OCI-LY7 (cell line): ENCODE data around the gene TMTC2. TPM values are rescaled to one million over a fixed set of nuclear protein-coding genes. Genes with fewer than 3 reads are reported as not detected.

Experiments used
- BruUV-seq: library from RNA; stranded (reverse); fragments of 400-500 nt; replicated peaks from 2 replicates; lab custom pipeline; 2021; lab: Mats Ljungman, UMichigan
- CTCF ChIA-PET: fragments of 300-600 bp; sonication (Branson Sonifier 250); formaldehyde crosslinking; loops from one replicate; lab custom pipeline; 2022; ENCODE audit warnings: antibody characterized with exemption; ENCODE audit not compliant: unreplicated experiment; lab: Charles Lee
- POLR2A ChIA-PET: fragments of 300-600 bp; sonication (Branson Sonifier 250); formaldehyde crosslinking; loops from one replicate; lab custom pipeline; 2022; ENCODE audit warnings: antibody characterized with exemption; lab: Charles Lee
- DNase-seq: peaks from one replicate; pipeline ENCODE4 v3.0.0-alpha.2; 2015; ENCODE audit warnings: low spot score
- H2AFZ ChIP-seq: fragments of 200-600 bp; sonication (generic), shearing (Covaris generic); 2 replicates; pipeline ENCODE4 v1.6.1; 2014; ENCODE audit warnings: mild to moderate bottlenecking, antibody characterized with exemption, low read length, moderate library complexity
- H3K27ac ChIP-seq: fragments of 200-600 bp; sonication (generic); 2 replicates; pipeline ENCODE4 v1.5.1; 2014; ENCODE audit warnings: mixed run types, low read depth, mild to moderate bottlenecking, moderate library complexity, low read length, inconsistent platforms; ENCODE audit not compliant: poor library complexity, severe bottlenecking
- H3K36me3 ChIP-seq: fragments of 200-600 bp; sonication (generic); 2 replicates; pipeline ENCODE4 v1.6.1; 2014; ENCODE audit warnings: mild to moderate bottlenecking, antibody characterized with exemption, low read length, moderate library complexity, mixed read lengths; ENCODE audit not compliant: insufficient read depth
- H3K4me1 ChIP-seq: fragments of 200-600 bp; sonication (generic); 2 replicates; pipeline ENCODE4 v1.5.1; 2014; ENCODE audit warnings: mild to moderate bottlenecking, low read length; ENCODE audit not compliant: insufficient read depth, poor library complexity, severe bottlenecking
- H3K4me2 ChIP-seq: fragments of 200-600 bp; sonication (generic); 2 replicates; pipeline ENCODE4 v1.6.1; 2014; ENCODE audit warnings: mild to moderate bottlenecking, low read length
- H3K4me3 ChIP-seq: fragments of 200-600 bp; sonication (generic); 2 replicates; pipeline ENCODE4 v1.5.1; 2014; ENCODE audit warnings: mild to moderate bottlenecking, low read depth, low read length; ENCODE audit not compliant: poor library complexity, severe bottlenecking
- H3K79me2 ChIP-seq: fragments of 200-600 bp; sonication (generic); 2 replicates; pipeline ENCODE4 v1.6.1; 2016; ENCODE audit warnings: low read depth, mild to moderate bottlenecking, low read length, moderate library complexity, mixed read lengths; ENCODE audit not compliant: insufficient read depth
- H3K9me2 ChIP-seq: fragments of 200-600 bp; sonication (generic); 2 replicates; pipeline ENCODE4 v1.6.1; 2016; ENCODE audit warnings: mild to moderate bottlenecking, low read length, mixed read lengths; ENCODE audit not compliant: insufficient read depth
- H3K9me3 ChIP-seq: fragments of 200-600 bp; sonication (generic); 2 replicates; pipeline ENCODE4 v1.6.1; 2014; ENCODE audit warnings: mild to moderate bottlenecking, mixed run types, low read length, mixed read lengths
- H4K20me1 ChIP-seq: fragments of 200-600 bp; sonication (generic); 2 replicates; pipeline ENCODE4 v1.6.1; 2014; ENCODE audit warnings: mild to moderate bottlenecking, antibody characterized with exemption, low read length, moderate library complexity, mixed read lengths; ENCODE audit not compliant: insufficient read depth
- CTCF ChIP-seq: fragments of 200-600 bp; sonication (generic); conservative IDR thresholded peaks from 2 replicates; pipeline ENCODE4 v1.5.1; 2014; ENCODE audit warnings: mild to moderate bottlenecking, antibody characterized with exemption, low read length, moderate library complexity, mixed read lengths
- EZH2phosphoT487 ChIP-seq: fragments of 200-600 bp; sonication (generic); IDR thresholded peaks from 2 replicates; pipeline ENCODE4 v1.6.1; 2018; ENCODE audit warnings: low read depth, borderline replicate concordance, mild to moderate bottlenecking, mixed run types, antibody characterized with exemption, low read length, moderate library complexity, mixed read lengths
- intact Hi-C: fragments of 100-400 bp; cut with micrococcal nuclease; formaldehyde crosslinking; loops from one replicate; pipeline ENCODE4 v1.10.0; 2022; ENCODE audit not compliant: unreplicated experiment
- total RNA-seq, 2 experiments: library from RNA; depleted of rRNA in 1 of 2; stranded (reverse); fragments of >200 nt in 1 of 2; shearing (Covaris generic) in 1 of 2; gene quantifications; 2 replicates each; pipeline ENCODE4 v1.2.3, GENCODE V29; 2014 to 2022

TMTC2 gene
- total RNA-seq, 2 experiments from 2014 or later: 5.6 to 8.1 TPM

- no peaks in the 10 kb centered on the region for H3K36me3 ChIP-seq
- no peak for DNase-seq
- no peak overlapping the region for H3K4me2 ChIP-seq
- H3K9me3 ChIP-seq: no peaks in the 10 kb centered on the region
- H2AFZ ChIP-seq: no peak overlapping the region
- H3K79me2 ChIP-seq: no peaks in the 10 kb centered on the region
- H3K27ac ChIP-seq: no peak overlapping the region
- intact Hi-C loops: no loop called here
- H3K4me1 ChIP-seq: no peaks in the 10 kb centered on the region
- H3K9me2 ChIP-seq: no peaks in the 10 kb centered on the region
- H3K4me3 ChIP-seq: no peak overlapping the region
- no peak for TF ChIP-seq EZH2phosphoT487
- TF ChIP-seq CTCF: no peak
- ChIA-PET CTCF (no interaction called here), POLR2A (interaction anchor here (0.6 kb wide), 2 partner anchors 11 to 1881 kb away, joined by 3 read pairs; no protein-coding TSS in a partner anchor)
- H4K20me1 ChIP-seq: no peaks in the 10 kb centered on the region
- BruUV-seq: no TSS peak
Observed at GRCh38 chr12:82931349-82932116, 244.8 kb downstream of the TMTC2 start.

GRCh38 chr12:82937151-82937550, 250.4 kb downstream of the TMTC2 start:
- ChIA-PET POLR2A (interaction anchor here (0.6 kb wide), 1 partner anchor 172 kb away, joined by 3 read pairs; no protein-coding TSS in a partner anchor), CTCF (no interaction called here)
- Histone ChIP-seq H3K36me3 (no peaks in the 10 kb centered on the region), H3K9me3 (no peaks in the 10 kb centered on the region), H4K20me1 (no peaks in the 10 kb centered on the region), H2AFZ (no peak overlapping the region), H3K79me2 (no peaks in the 10 kb centered on the region), H3K4me3 (no peak overlapping the region), H3K27ac (no peak overlapping the region), H3K4me1 (no peaks in the 10 kb centered on the region), H3K9me2 (no peaks in the 10 kb centered on the region), H3K4me2 (no peak overlapping the region)
- no peak for DNase-seq
- TF ChIP-seq CTCF (no peak), EZH2phosphoT487 (no peak)
- BruUV-seq: no TSS peak
- intact Hi-C loops: no loop called here

GRCh38 chr12:82942521-82942920, 255.8 kb downstream of the TMTC2 start:
- DNase-seq: no peak
- Histone ChIP-seq H3K27ac (no peak overlapping the region), H3K4me3 (no peak overlapping the region), H3K4me1 (no peaks in the 10 kb centered on the region), H3K36me3 (no peaks in the 10 kb centered on the region), H3K9me3 (no peaks in the 10 kb centered on the region), H3K9me2 (no peaks in the 10 kb centered on the region), H4K20me1 (no peaks in the 10 kb centered on the region), H3K4me2 (no peak overlapping the region), H3K79me2 (no peaks in the 10 kb centered on the region), H2AFZ (no peak overlapping the region)
- TF ChIP-seq EZH2phosphoT487 (no peak), CTCF (no peak)
- no TSS peak for BruUV-seq
- CTCF ChIA-PET: no interaction called here
- intact Hi-C loops: no loop called here
- POLR2A ChIA-PET: interaction anchor here (0.6 to 1.2 kb wide), 2 partner anchors 11 to 13 kb away, joined by 3 read pairs; no protein-coding TSS in a partner anchor
